Hepatocyte (in vitro differentiated cells): ENCODE data around the gene CORO2B. TPM values are rescaled to one million over a fixed set of nuclear protein-coding genes. Genes with fewer than 3 reads are reported as not detected.

Experiments used
- DNase-seq: peaks from one replicate; pipeline ENCODE4 v3.0.0-alpha.2; 2016; ENCODE audit warnings: low spot score
- H2AFZ ChIP-seq: fragments of 200-600 bp; sonication (generic); 2 replicates; pipeline ENCODE4 v1.6.0; 2016; ENCODE audit warnings: antibody characterized with exemption, mild to moderate bottlenecking
- H3K27ac ChIP-seq: fragments of 200-600 bp; sonication (generic); 2 replicates; pipeline ENCODE4 v1.5.1; 2016; ENCODE audit warnings: mild to moderate bottlenecking
- H3K27me3 ChIP-seq: fragments of 200-600 bp; sonication (generic); 2 replicates; pipeline ENCODE4 v1.6.1; 2016
- H3K36me3 ChIP-seq: fragments of 200-600 bp; sonication (generic); replicated peaks from 2 replicates; pipeline ENCODE4 v1.5.1; 2016; ENCODE audit warnings: low read depth; ENCODE audit not compliant: insufficient read depth
- H3K4me1 ChIP-seq: fragments of 200-600 bp; sonication (generic); 2 replicates; pipeline ENCODE4 v1.5.1; 2016; ENCODE audit warnings: mild to moderate bottlenecking, moderate library complexity; ENCODE audit not compliant: insufficient read depth
- H3K4me2 ChIP-seq: fragments of 200-600 bp; sonication (generic); 2 replicates; pipeline ENCODE4 v1.6.0; 2016
- H3K4me3 ChIP-seq: fragments of 200-600 bp; sonication (generic); 2 replicates; pipeline ENCODE4 v1.5.1; 2016; ENCODE audit warnings: mild to moderate bottlenecking
- H3K79me2 ChIP-seq: fragments of 200-600 bp; sonication (generic); 2 replicates; pipeline ENCODE4 v1.6.0; 2017; ENCODE audit warnings: mild to moderate bottlenecking
- H3K9me2 ChIP-seq: fragments of 200-600 bp; sonication (generic); replicated peaks from 2 replicates; pipeline ENCODE4 v1.6.0; 2017; ENCODE audit warnings: mild to moderate bottlenecking; ENCODE audit not compliant: insufficient read depth
- H3K9me3 ChIP-seq: fragments of 200-600 bp; sonication (generic); 2 replicates; pipeline ENCODE4 v1.5.1; 2016; ENCODE audit warnings: low read depth, mild to moderate bottlenecking
- H4K20me1 ChIP-seq: fragments of 200-600 bp; sonication (generic); 2 replicates; pipeline ENCODE4 v1.6.0; 2016; ENCODE audit warnings: mild to moderate bottlenecking; ENCODE audit not compliant: insufficient read depth, poor library complexity, severe bottlenecking
- EZH2 ChIP-seq: fragments of 200-600 bp; sonication (generic); IDR thresholded peaks from 2 replicates; pipeline ENCODE4 v1.6.1; 2016; ENCODE audit warnings: antibody characterized with exemption, mild to moderate bottlenecking, borderline replicate concordance
- EZH2phosphoT487 ChIP-seq: fragments of 200-600 bp; sonication (generic); IDR thresholded peaks from one replicate; pipeline ENCODE4 v1.6.1; 2018; ENCODE audit warnings: antibody characterized with exemption, mild to moderate bottlenecking, low read depth, moderate library complexity; ENCODE audit not compliant: unreplicated experiment, severe bottlenecking
- WGBS: methylation state at CpG from one replicate; pipeline ENCODE4 v1.1.6; 2016; ENCODE audit warnings: low lambda C conversion rate; ENCODE audit errors: missing lambda C conversion rate; 5-methylcytosine and 5-hydroxymethylcytosine counted together
- polyA plus RNA-seq: library from polyadenylated mRNA; unstranded; fragments of >200 nt; fragmentation: Nextera tagmentation; extraction: Ambion mirVana; gene quantifications from 2 replicates; pipeline ENCODE4 v1.2.1, GENCODE V29; 2016
- total RNA-seq: library from RNA; depleted of rRNA; stranded (reverse); fragments of >200 nt; gene quantifications from 2 replicates; pipeline ENCODE4 v1.2.3, GENCODE V29; 2014
- TF ChIP-seq, protein P1 (sequence below): fragments of 200-600 bp; sonication (generic); IDR thresholded peaks from 2 replicates; pipeline ENCODE4 v1.5.1; 2016; ENCODE audit warnings: antibody characterized with exemption, mild to moderate bottlenecking; ENCODE audit not compliant: poor library complexity

The CORO2B gene
- total and polyA plus RNA-seq, 2 experiments from 2014 or later: 2.9 to 5.1 TPM

- WGBS: 94% methylated on average over 8 of the region's 8 CpGs
- no peaks in the 10 kb centered on the region for H3K27me3 ChIP-seq
- no peaks in the 10 kb centered on the region for H3K9me3 ChIP-seq
- no peak overlapping the region for H3K4me2 ChIP-seq
- no peak overlapping the region for H3K4me3 ChIP-seq
- H4K20me1 ChIP-seq: no peaks in the 10 kb centered on the region
- H3K4me1 ChIP-seq: peaks cover 9% of the 10 kb centered on the region
- H3K9me2 ChIP-seq: no peaks in the 10 kb centered on the region
- no peak overlapping the region for H3K27ac ChIP-seq
- H2AFZ ChIP-seq: no peak overlapping the region
- H3K79me2 ChIP-seq: no peaks in the 10 kb centered on the region
- TF ChIP-seq EZH2phosphoT487 (no peak), EZH2 (no peak)
- TF ChIP-seq, protein P1, sequence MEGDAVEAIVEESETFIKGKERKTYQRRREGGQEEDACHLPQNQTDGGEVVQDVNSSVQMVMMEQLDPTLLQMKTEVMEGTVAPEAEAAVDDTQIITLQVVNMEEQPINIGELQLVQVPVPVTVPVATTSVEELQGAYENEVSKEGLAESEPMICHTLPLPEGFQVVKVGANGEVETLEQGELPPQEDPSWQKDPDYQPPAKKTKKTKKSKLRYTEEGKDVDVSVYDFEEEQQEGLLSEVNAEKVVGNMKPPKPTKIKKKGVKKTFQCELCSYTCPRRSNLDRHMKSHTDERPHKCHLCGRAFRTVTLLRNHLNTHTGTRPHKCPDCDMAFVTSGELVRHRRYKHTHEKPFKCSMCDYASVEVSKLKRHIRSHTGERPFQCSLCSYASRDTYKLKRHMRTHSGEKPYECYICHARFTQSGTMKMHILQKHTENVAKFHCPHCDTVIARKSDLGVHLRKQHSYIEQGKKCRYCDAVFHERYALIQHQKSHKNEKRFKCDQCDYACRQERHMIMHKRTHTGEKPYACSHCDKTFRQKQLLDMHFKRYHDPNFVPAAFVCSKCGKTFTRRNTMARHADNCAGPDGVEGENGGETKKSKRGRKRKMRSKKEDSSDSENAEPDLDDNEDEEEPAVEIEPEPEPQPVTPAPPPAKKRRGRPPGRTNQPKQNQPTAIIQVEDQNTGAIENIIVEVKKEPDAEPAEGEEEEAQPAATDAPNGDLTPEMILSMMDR: no peak
- H3K36me3 ChIP-seq: no peaks in the 10 kb centered on the region
- DNase-seq: no peak
These were observed 117.9 kb downstream of the CORO2B start for GRCh38 chr15:68696414-68697363.

DNA sequence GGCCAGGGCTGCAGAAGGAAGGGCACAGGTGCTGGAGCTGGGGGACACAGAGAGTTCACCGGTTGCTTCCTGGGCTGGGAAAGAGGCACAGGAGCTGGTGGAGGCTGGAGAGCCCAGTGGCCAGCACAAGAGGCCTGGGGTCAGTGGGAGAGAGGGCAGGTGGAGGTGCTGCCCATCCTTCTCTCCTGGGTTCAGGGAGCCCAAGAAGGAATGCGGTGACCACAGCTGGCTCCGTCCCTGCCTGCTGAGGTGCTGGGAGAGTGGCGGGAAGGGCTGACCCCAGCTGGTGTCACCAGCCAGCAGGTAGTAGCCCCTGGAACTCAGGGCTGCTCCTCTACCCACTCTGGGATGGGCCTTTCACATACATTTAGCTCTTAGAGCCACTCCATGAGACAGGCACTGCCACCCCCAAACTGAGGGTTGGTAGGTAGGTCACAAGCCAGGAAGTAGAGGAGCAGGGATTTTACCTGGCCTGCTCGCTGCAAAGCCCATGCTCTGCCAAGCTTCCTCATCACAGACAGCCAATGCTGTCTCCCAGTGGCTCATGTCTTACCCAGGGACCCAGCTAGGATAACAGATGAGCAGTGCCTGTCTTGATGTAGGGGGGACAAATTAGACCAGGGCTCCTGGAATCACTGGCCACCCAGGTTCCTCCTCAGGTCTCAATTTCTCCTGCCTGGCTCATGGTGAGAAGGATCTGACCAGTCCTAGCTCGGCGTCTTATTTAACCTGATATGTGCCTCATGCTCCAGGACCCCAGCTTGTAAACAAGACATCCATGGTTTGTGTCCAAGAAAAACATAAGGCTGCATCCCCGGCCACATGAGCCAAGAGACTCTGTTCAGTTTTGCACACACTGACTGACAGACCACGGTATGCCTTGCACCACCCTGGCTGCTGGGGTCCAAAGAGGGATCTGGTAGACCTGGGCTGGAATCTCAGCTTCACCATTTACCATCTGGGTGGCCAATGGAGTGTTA is 119.2 kb downstream of the CORO2B start:
- Histone ChIP-seq H3K27me3 (no peaks in the 10 kb centered on the region), H3K27ac (no peak overlapping the region), H3K9me3 (no peaks in the 10 kb centered on the region), H3K4me1 (peaks cover 9% of the 10 kb centered on the region), H4K20me1 (no peaks in the 10 kb centered on the region), H3K9me2 (no peaks in the 10 kb centered on the region), H3K36me3 (no peaks in the 10 kb centered on the region), H3K79me2 (no peaks in the 10 kb centered on the region), H3K4me3 (no peak overlapping the region), H3K4me2 (no peak overlapping the region), H2AFZ (no peak overlapping the region)
- DNase-seq: no peak
- 85% methylated on average over 9 of the region's 9 CpGs for WGBS
- TF ChIP-seq EZH2 (no peak), EZH2phosphoT487 (no peak)
- TF ChIP-seq, protein P1: no peak

DNA sequence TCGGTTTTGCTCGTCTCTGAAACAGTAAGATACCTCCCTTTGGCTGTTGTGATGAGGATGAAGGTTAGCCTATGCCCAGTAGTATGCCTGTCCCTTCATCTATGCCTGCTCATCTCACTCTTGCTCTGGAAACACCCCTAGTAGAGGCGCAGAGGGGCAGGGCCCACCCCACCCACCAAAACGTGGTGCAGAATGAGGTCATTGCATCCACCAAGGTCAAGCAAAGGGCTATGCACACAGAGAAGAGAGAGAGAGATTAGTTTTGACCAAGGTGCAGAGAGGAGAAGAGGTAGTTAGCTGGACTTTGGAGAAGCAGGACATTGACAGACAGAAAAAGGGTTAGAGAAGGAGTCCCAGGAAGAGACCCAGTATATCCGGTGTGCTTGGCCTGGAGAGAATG is 119.9 kb downstream of the CORO2B start:
- H4K20me1 ChIP-seq: no peaks in the 10 kb centered on the region
- no peaks in the 10 kb centered on the region for H3K27me3 ChIP-seq
- H3K4me3 ChIP-seq: no peak overlapping the region
- no peaks in the 10 kb centered on the region for H3K9me2 ChIP-seq
- TF ChIP-seq EZH2phosphoT487: no peak
- TF ChIP-seq, protein P1: no peak
- no peak for TF ChIP-seq EZH2
- no peaks in the 10 kb centered on the region for H3K36me3 ChIP-seq
- no peak for DNase-seq
- H3K4me1 ChIP-seq: peaks cover 9% of the 10 kb centered on the region
- no peaks in the 10 kb centered on the region for H3K9me3 ChIP-seq
- WGBS: 75% methylated on average over 5 of the region's 5 CpGs
- no peaks in the 10 kb centered on the region for H3K79me2 ChIP-seq
- H3K4me2 ChIP-seq: no peak overlapping the region
- no peak overlapping the region for H2AFZ ChIP-seq
- no peak overlapping the region for H3K27ac ChIP-seq
